T-cell (primary cell): ENCODE measurements around the gene MATR3. TPM values are rescaled to one million over a fixed set of nuclear protein-coding genes. Genes with fewer than 3 reads are reported as not detected.
"Not testable (repeated sequence)": the region's sequence is repeated elsewhere in the genome, so short reads cannot be mapped to it uniquely, and the experiment has no call there.

ENCODE experiments used
- ATAC-seq, 4 experiments: fragments of 200-7000 bp in 3 of 4; fragments of 150-1000 bp in 1 of 4; cut with Tn5 transposase; replicated peaks in 1 of 4; 1 replicate in 3 of 4; 2 replicates in 1 of 4; pipeline ENCODE4 v1.10.0; 2021; ENCODE audit warnings: moderate library complexity in 3 of 4, mild to moderate bottlenecking in 2 of 4, moderate number of reproducible peaks in 1 of 4
- CTCF ChIA-PET, 2 donors: fragments of 300-600 bp; sonication (Branson Sonifier 250); formaldehyde crosslinking; loops; one replicate each; lab custom pipeline; 2022; ENCODE audit warnings: antibody characterized with exemption in 2 of 2; lab: Charles Lee
- POLR2A ChIA-PET, 2 donors: fragments of 300-600 bp; sonication (Branson Sonifier 250); formaldehyde crosslinking; loops; one replicate each; lab custom pipeline; 2022; ENCODE audit warnings: antibody characterized with exemption in 2 of 2; lab: Charles Lee
- DNase-seq, 35 experiments: peaks; one replicate each; pipeline versions ENCODE4 v3.0.0 to v3.0.0-alpha.2; 2013 to 2023
- H3K27ac ChIP-seq: one replicate; pipeline ENCODE4 v1.5.1; 2013; ENCODE audit warnings: low read length
- H3K27me3 ChIP-seq, 2 experiments: replicated peaks in 1 of 2; 1 replicate in 1 of 2; 2 replicates in 1 of 2; pipeline versions ENCODE4 v1.6.1 to v1.7.0; 2013; ENCODE audit warnings: low read length in 1 of 2, mixed read lengths in 1 of 2; ENCODE audit not compliant: control insufficient read depth in 2 of 2, insufficient read depth in 2 of 2; ENCODE audit errors: extremely low read depth in 1 of 2
- H3K36me3 ChIP-seq, 2 donors: 1 replicate in 1 of 2; 2 replicates in 1 of 2; pipeline versions ENCODE4 v1.6.1 to v1.7.0; 2013; ENCODE audit warnings: low read length in 1 of 2; ENCODE audit not compliant: control insufficient read depth in 2 of 2, insufficient read depth in 1 of 2; ENCODE audit errors: extremely low read depth in 1 of 2
- H3K4me1 ChIP-seq, 2 experiments: 1 replicate in 1 of 2; 2 replicates in 1 of 2; pipeline versions ENCODE4 v1.6.1 to v1.7.0; 2013; ENCODE audit warnings: low read length in 2 of 2, mixed read lengths in 1 of 2; ENCODE audit not compliant: insufficient read depth in 2 of 2, control insufficient read depth in 1 of 2; ENCODE audit errors: extremely low read depth in 1 of 2
- H3K4me3 ChIP-seq, 2 donors: 1 replicate in 1 of 2; 2 replicates in 1 of 2; pipeline versions ENCODE4 v1.5.1 to v1.7.0; 2013; ENCODE audit warnings: mild to moderate bottlenecking in 2 of 2, low read length in 1 of 2, moderate library complexity in 1 of 2; ENCODE audit not compliant: control insufficient read depth in 1 of 2; ENCODE audit errors: extremely low read depth in 1 of 2
- H3K9me3 ChIP-seq: 2 replicates; pipeline ENCODE4 v1.7.0; 2013
- H3K27ac Mint-ChIP-seq, 2 donors: one replicate each; pipeline ENCODE4 v1.8.0; 2020 to 2021; ENCODE audit warnings: mild to moderate bottlenecking in 2 of 2, mixed read lengths in 2 of 2
- H3K27me3 Mint-ChIP-seq, 2 donors: one replicate each; pipeline ENCODE4 v1.8.0; 2021 to 2022; ENCODE audit warnings: mixed read lengths in 2 of 2
- H3K36me3 Mint-ChIP-seq: one replicate; pipeline ENCODE4 v1.8.0; 2021; ENCODE audit warnings: mixed read lengths
- H3K4me1 Mint-ChIP-seq, 3 donors: one replicate each; pipeline ENCODE4 v1.8.0; 2020 to 2022; ENCODE audit warnings: mixed read lengths in 3 of 3, mild to moderate bottlenecking in 1 of 3
- H3K4me3 Mint-ChIP-seq, 3 donors: one replicate each; pipeline ENCODE4 v1.8.0; 2020 to 2022; ENCODE audit warnings: mild to moderate bottlenecking in 3 of 3, mixed read lengths in 3 of 3, moderate library complexity in 3 of 3
- H3K9me3 Mint-ChIP-seq, 3 donors: one replicate each; pipeline ENCODE4 v1.8.0; 2020 to 2022; ENCODE audit warnings: mixed read lengths in 3 of 3
- WGBS: methylation state at CpG from one replicate; pipeline ENCODE4 v1.1.5; 2013; ENCODE audit warnings: missing lambda C conversion rate; ENCODE audit not compliant: insufficient coverage; 5-methylcytosine and 5-hydroxymethylcytosine counted together
- total RNA-seq, 35 experiments: library from RNA in 6 of 35; stranded (reverse) in 6 of 35; fragments of 120-200 nt in 1 of 35; gene quantifications; one replicate each; pipeline versions ENCODE4 v1.2.1 to v1.2.4 and lab custom pipeline; 2013 to 2026

Gene MATR3
- total RNA-seq, 5 donors from 2014 or later (not counting 1 experiment from before 2014, with no cell fraction given): 187 to 359 (median 200) TPM

GRCh38 chr5:139263946-139264345 is 29.6 kb upstream of the MATR3 start:
- no peaks in the 10 kb centered on the region for H3K36me3 Mint-ChIP-seq
- H3K9me3 Mint-ChIP-seq: no peaks in the 10 kb centered on the region
- no peak overlapping the region for H3K4me3 Mint-ChIP-seq
- Histone ChIP-seq H3K27ac (no peak overlapping the region), H3K4me1 (peaks cover 0 to 8% of the 10 kb centered on the region in 2 experiments), H3K27me3 (peaks cover 0 to 8% of the 10 kb centered on the region in 2 experiments), H3K36me3 (no peaks in the 10 kb centered on the region), H3K4me3 (no peak overlapping the region), H3K9me3 (no peaks in the 10 kb centered on the region)
- ATAC-seq (no peak), DNase-seq (no peak)
- peaks cover 11 to 14% of the 10 kb centered on the region in 2 donors for H3K27me3 Mint-ChIP-seq
- peaks cover 12 to 13% (median 13%) of the 10 kb centered on the region in 3 donors for H3K4me1 Mint-ChIP-seq
- ChIA-PET POLR2A (interaction anchor here in 1 of 2 donors (0.6 kb wide), 1 partner anchor 465 kb away, joined by 3 read pairs; no protein-coding TSS in a partner anchor), CTCF (no interaction called here)
- 62% methylated on average over 3 of the region's 3 CpGs for WGBS
- no peak overlapping the region for H3K27ac Mint-ChIP-seq

- H3K4me3 Mint-ChIP-seq: no peak overlapping the region
- peaks cover 12 to 13% (median 13%) of the 10 kb centered on the region in 3 donors for H3K4me1 Mint-ChIP-seq
- peaks cover 0 to 8% of the 10 kb centered on the region in 2 experiments for H3K4me1 ChIP-seq
- H3K27ac ChIP-seq: no peak overlapping the region
- CTCF ChIA-PET: no interaction called here
- no peak overlapping the region for H3K4me3 ChIP-seq
- H3K27ac Mint-ChIP-seq: no peak overlapping the region
- H3K27me3 ChIP-seq: peaks cover 0 to 8% of the 10 kb centered on the region in 2 experiments
- no peaks in the 10 kb centered on the region for H3K36me3 Mint-ChIP-seq
- no peak for DNase-seq
- POLR2A ChIA-PET: interaction anchor here in 1 of 2 donors (0.7 kb wide), 1 partner anchor 1100 kb away, joined by 7 read pairs; no protein-coding TSS in a partner anchor
- H3K27me3 Mint-ChIP-seq: peaks cover 10 to 11% of the 10 kb centered on the region in 2 donors
- no peak for ATAC-seq
- no peaks in the 10 kb centered on the region for H3K36me3 ChIP-seq
- no peaks in the 10 kb centered on the region for H3K9me3 ChIP-seq
- H3K9me3 Mint-ChIP-seq: no peaks in the 10 kb centered on the region
- WGBS: no CpG with 5 or more reads among the region's 2 CpGs
Observed at GRCh38 chr5:139265001-139265400, 28.5 kb upstream of the MATR3 start.

GRCh38 chr5:139266236-139266635 is 27.3 kb upstream of the MATR3 start:
- H3K4me1 Mint-ChIP-seq: peaks cover 12 to 13% (median 13%) of the 10 kb centered on the region in 3 donors
- POLR2A ChIA-PET: interaction anchor here in 1 of 2 donors (0.6 kb wide), 1 partner anchor 245 kb away, joined by 7 read pairs; no protein-coding TSS in a partner anchor
- no peak overlapping the region for H3K4me3 Mint-ChIP-seq
- no peaks in the 10 kb centered on the region for H3K27me3 Mint-ChIP-seq
- Histone ChIP-seq H3K36me3 (no peaks in the 10 kb centered on the region), H3K4me3 (no peak overlapping the region), H3K27ac (no peak overlapping the region), H3K4me1 (peaks cover 0 to 8% of the 10 kb centered on the region in 2 experiments), H3K9me3 (no peaks in the 10 kb centered on the region), H3K27me3 (peaks cover 0 to 4% of the 10 kb centered on the region in 2 experiments)
- no peak for DNase-seq
- no peak overlapping the region for H3K27ac Mint-ChIP-seq
- CTCF ChIA-PET: interaction anchor here in 1 of 2 donors (0.7 kb wide), 1 partner anchor 187 kb away, joined by 3 read pairs; no protein-coding TSS in a partner anchor
- 80% methylated on average over 3 of the region's 11 CpGs for WGBS
- no peaks in the 10 kb centered on the region for H3K9me3 Mint-ChIP-seq
- no peak for ATAC-seq
- no peaks in the 10 kb centered on the region for H3K36me3 Mint-ChIP-seq

GRCh38 chr5:139267481-139267880 is 26.1 kb upstream of the MATR3 start:
- no peaks in the 10 kb centered on the region for H3K9me3 ChIP-seq
- H3K36me3 ChIP-seq: no peaks in the 10 kb centered on the region
- no peak overlapping the region for H3K27ac Mint-ChIP-seq
- H3K36me3 Mint-ChIP-seq: no peaks in the 10 kb centered on the region
- no peak overlapping the region for H3K4me3 ChIP-seq
- no peak overlapping the region for H3K27ac ChIP-seq
- H3K4me1 ChIP-seq: peaks cover 0 to 7% of the 10 kb centered on the region in 2 experiments
- ATAC-seq (no peak), DNase-seq (no peak)
- peaks cover 4 to 15% (median 12%) of the 10 kb centered on the region in 3 donors for H3K4me1 Mint-ChIP-seq
- no peaks in the 10 kb centered on the region for H3K27me3 Mint-ChIP-seq
- H3K9me3 Mint-ChIP-seq: no peaks in the 10 kb centered on the region
- no peak overlapping the region for H3K4me3 Mint-ChIP-seq
- WGBS: no CpG with 5 or more reads among the region's 2 CpGs
- CTCF ChIA-PET: no interaction called here
- POLR2A ChIA-PET: no interaction called here
- H3K27me3 ChIP-seq: no peaks in the 10 kb centered on the region

GRCh38 chr5:139268364-139269202 is 25.0 kb upstream of the MATR3 start:
- no peak overlapping the region for H3K4me3 Mint-ChIP-seq
- H3K36me3 Mint-ChIP-seq: no peaks in the 10 kb centered on the region
- Histone ChIP-seq H3K9me3 (no peaks in the 10 kb centered on the region), H3K36me3 (no peaks in the 10 kb centered on the region), H3K4me3 (no peak overlapping the region), H3K27ac (no peak overlapping the region), H3K4me1 (peaks cover 8 to 14% of the 10 kb centered on the region in 2 experiments), H3K27me3 (no peaks in the 10 kb centered on the region)
- peak overlapping the region in 1 of 2 donors; percentile 45 for H3K27ac Mint-ChIP-seq
- ChIA-PET CTCF (interaction anchor here in 1 of 2 donors (0.6 to 1.0 kb wide), 3 partner anchors 32 to 97 kb away, joined by 3 to 4 read pairs (median 4); no protein-coding TSS in a partner anchor), POLR2A (interaction anchor here (0.6 kb wide), 2 partner anchors 25 to 76 kb away, joined by 4 to 6 read pairs; no protein-coding TSS in a partner anchor)
- ATAC-seq (no peak), DNase-seq (no peak)
- no peaks in the 10 kb centered on the region for H3K9me3 Mint-ChIP-seq
- H3K27me3 Mint-ChIP-seq: no peaks in the 10 kb centered on the region
- peaks cover 11 to 25% (median 18%) of the 10 kb centered on the region in 3 donors for H3K4me1 Mint-ChIP-seq
- WGBS: 93% methylated on average over 3 of the region's 5 CpGs

GRCh38 chr5:139270718-139271117 is 22.8 kb upstream of the MATR3 start:
- H3K27me3 Mint-ChIP-seq, H3K9me3 ChIP-seq, H3K27ac Mint-ChIP-seq, ATAC-seq, H3K27me3 ChIP-seq, H3K36me3 ChIP-seq, H3K9me3 Mint-ChIP-seq, H3K27ac ChIP-seq, DNase-seq, H3K4me3 ChIP-seq, H3K36me3 Mint-ChIP-seq, H3K4me3 Mint-ChIP-seq: not testable (repeated sequence)
- WGBS: no CpG with 5 or more reads among the region's 2 CpGs
- ChIA-PET CTCF (interaction anchor here (0.7 kb wide), 2 partner anchors 33 to 823 kb away, joined by 6 to 8 read pairs; no protein-coding TSS in a partner anchor), POLR2A (interaction anchor here in 1 of 2 donors (0.6 kb wide), 1 partner anchor 22 kb away, joined by 3 read pairs; no protein-coding TSS in a partner anchor)
- peaks cover 17 to 40% (median 32%) of the 10 kb centered on the region in 3 donors for H3K4me1 Mint-ChIP-seq
- H3K4me1 ChIP-seq: peaks cover 13 to 33% of the 10 kb centered on the region in 2 experiments
